ENCODE measurements around the gene RTN4R.

Gene RTN4R

DNA sequence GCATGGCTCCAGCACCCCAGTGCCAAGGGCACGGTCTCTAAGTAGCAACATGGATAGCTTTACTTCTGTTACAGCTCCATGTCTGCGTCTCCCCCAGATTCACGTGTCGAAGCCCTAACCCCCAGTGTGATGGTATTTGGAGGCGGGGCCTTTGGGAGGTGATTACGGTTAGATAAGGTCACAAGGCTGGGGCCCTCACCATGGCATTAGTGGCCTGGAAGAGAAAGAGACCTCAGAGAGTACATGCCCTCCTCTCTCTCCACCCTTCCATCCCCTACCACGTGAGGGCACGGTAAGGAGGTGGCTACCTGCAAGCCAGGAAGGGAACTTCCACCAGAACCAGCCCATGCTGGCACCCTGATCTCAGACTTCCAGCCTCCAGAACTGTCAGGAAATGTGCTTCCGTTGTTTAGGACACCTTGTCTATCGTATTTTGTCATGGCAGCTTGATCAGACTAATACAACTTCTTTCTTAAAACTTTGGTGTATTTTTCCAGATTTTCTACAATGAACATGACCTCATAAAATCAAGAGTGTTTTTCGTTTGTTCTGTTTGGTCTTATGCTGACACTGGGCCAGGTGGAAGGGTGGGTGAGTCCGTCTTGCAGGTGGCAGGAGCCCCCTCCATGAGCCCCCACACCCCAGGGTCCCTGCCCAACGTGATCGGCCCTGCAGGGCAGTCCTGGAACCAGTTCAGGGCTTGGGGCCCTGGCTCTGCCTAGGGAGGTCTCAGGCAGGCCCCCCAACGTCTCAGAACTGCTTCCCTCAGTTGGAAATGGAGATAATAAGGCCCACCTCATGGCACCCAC, 10.7 kb downstream of the RTN4R start:
- no peak for DNase-seq (ENCODE audit: low read depth in 2 of 2)

DNA sequence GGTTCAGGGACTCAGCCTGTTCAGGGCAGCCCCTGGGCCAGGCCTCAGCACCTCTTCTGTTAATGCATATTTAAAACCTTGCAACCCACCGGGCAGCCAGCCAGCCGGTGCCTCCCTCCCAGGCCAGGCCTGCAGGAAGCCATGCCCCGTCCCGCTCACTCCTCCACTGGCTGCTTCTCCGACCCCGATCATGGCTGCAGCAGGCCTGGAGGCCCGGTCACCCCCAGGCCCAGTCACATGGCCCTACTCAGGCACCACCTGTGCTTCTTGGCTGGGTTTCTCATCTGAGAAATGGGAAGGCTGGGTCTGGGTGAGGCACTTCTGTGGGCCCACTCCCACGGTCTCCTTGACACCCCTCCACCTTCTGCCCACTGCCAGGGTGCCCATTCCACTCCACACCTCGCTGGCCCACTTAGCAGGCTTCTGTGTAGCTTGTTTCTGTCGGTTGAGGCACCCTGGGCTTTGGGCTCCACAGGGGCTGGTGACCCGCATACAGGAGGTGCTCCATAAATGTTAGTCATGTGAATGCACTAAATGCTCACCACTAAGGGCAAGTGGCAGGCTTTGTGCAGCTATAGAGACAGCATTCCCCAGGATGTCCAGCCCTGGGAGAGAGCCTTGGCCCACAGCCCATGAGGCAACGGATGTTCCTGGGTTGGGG, 11.4 kb downstream of the RTN4R start:
- no peak for DNase-seq (ENCODE audit: low read depth in 2 of 2)

DNA sequence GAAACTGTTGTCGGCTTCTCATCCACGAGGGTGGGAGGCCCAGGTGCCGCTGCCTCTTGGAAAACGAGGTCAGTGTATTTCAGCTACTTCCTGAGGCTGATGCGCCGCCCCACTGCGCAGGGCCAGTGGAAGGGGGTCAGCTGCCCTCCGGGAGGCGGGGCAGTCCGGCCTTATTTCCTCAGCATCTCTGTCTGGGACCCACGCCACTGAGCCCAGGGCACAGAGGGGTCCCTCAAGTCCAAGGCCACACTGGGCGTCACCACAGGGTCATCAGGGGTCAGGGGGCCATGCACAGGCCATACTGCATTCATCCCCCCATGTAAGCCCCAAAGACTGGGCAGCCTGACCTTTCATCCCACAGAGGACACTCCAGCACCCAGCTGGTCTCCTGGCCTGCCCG, 12.1 kb downstream of the RTN4R start:
- no peak for DNase-seq (ENCODE audit: low read depth in 2 of 2)

DNA sequence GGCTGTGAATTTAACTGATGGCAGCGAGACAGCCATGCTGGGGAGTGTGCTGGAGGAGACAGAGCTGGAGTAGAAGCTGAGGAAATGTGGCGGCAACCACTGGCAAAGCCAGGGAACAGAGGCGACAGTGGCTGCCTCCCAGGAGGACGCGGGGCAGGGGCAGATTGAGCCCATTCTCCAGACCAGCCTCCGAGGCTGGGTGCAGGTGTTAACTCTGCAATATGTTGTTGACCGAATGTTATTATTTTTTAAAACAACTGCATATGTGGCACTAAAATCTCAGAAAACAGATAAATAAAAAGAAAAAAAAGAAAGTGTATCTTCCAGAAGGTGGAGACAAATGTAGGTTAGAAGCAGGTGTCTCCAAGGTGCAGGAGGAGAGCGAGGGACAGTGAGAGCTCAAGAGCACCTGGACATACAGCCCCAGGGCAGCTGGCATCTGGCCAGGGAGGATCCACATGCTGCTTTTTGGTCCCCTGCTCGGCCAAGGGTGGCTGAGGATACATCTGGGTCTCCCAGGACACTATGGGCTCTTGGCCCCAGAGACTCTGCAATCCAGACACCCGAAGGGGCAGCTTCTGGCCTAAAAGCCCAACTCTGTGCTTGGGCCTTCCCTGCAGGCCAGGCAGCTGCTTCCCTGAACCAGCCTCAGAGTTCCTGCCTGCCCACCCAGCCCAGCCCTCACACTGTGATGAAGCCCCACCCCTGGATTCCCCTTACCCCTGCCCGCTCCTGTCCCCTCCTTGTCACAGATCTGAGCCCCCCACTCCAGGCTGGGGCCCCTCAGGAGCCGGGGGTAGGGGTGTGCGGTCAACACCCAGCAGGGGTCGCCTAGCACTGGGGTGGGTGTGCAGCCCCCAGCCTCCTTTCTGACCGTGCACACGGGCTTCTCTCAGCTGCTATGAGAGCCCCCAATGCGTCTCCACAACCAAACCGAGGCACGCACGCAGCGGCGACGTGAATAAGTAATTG, 12.9 kb downstream of the RTN4R start:
- no peak for DNase-seq (ENCODE audit: low read depth in 2 of 2)

DNA sequence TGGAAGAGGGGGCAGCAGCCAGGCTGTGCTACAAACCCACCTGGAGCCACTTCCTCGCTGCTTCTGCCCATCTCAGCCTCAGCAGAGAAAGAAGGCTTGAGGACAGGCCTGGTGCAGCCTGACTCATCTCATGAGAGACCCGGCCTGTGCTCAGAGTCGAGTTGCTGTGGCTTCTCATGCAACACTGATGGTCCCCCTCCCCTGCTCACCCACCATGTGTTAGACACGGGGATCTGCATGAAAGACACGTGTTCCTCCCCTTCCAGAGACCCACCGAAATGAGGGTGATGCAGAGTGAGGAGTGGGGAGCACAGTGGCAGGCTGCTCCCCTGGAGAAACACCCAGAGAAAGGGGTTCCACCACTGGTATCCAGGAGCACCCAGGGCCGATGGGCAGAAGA, 15.0 kb downstream of the RTN4R start:
- no peak for DNase-seq (ENCODE audit: low read depth in 2 of 2)

GRCh38 chr22:20251981-20252380, 16.1 kb downstream of the RTN4R start:
- no peak for DNase-seq (ENCODE audit: low read depth in 2 of 2)

DNA sequence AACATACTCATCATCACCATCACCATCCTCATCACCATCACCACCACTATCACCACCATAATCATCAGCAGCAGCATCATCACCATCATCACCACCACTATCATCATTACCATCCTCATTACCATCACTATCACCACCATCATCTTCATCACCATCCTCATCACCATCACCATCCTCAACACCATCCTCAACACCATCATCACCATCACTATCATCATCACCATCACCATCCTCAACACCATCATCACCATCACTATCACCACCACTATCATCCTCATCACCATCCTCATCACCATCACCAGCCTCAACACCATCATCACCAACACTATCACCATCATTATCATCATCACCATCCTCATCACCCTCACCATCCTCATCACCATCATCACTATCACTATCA, 16.6 kb downstream of the RTN4R start:
- no peak for DNase-seq (ENCODE audit: low read depth in 2 of 2)

DNA sequence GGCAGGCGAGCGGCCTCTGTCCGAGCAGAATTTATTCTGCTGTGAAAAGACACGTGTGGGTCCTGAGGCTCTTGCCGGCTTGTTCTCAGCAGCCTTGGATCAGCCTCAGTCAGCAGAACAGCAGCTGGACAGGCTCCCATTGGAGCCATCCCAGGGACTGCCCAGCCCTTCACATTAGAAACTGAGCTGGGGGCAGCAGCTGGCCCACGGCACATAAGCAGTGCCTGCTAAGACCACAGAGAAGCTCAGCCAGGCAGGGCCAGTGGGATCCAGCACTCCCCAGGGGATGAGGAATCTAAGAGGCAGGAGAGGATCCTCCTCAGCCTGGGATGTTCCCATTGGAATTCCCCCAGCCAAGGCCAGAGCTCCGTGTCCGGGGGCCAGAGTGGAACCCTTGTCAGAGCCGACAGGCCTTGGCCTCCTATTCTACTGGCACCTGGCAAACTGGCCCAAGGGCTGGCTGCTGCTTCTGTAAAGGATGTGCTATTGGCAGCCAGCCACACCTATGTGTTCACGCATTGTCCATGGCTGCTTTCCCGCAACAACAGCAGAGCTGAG, 18.2 kb downstream of the RTN4R start:
- DNase-seq (ENCODE audit: low read depth in 2 of 2): no peak

DNA sequence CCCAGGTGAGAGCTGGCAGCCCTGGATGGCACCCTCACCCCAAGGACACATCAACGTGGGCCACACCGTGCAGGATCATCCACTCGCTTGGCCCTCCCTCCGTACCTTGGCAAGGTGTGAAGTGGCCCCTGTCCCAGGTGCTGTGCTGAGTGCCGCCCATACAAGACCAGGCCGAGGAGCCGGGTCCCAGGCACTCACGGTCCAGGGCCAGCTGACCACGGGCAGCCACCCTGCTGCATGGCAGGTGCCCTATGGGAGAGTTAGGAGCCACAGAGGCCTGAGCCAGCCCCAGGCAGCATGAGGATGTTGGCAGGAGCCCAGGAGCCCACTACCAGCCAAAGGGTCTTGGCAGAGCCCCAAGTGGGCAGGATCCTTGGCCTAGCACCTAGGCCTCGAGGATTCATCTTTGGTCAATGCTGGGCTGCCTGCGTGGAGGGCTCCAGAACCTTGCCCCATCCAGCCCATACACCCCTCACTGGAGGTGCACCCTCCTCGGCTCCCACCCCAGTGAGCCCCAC, 19.6 kb downstream of the RTN4R start:
- no peak for DNase-seq (ENCODE audit: low read depth in 2 of 2)

GRCh38 chr22:20247608-20248171, 20.4 kb downstream of the RTN4R start:
- DNase-seq (ENCODE audit: low read depth in 2 of 2): no peak

- no peak for DNase-seq (ENCODE audit: low read depth in 2 of 2)
Measured at GRCh38 chr22:20247010-20247505, 21.1 kb downstream of the RTN4R start.

- no peak for DNase-seq (ENCODE audit: low read depth in 2 of 2)
Measured at GRCh38 chr22:20246368-20247009, 21.6 kb downstream of the RTN4R start.

DNA sequence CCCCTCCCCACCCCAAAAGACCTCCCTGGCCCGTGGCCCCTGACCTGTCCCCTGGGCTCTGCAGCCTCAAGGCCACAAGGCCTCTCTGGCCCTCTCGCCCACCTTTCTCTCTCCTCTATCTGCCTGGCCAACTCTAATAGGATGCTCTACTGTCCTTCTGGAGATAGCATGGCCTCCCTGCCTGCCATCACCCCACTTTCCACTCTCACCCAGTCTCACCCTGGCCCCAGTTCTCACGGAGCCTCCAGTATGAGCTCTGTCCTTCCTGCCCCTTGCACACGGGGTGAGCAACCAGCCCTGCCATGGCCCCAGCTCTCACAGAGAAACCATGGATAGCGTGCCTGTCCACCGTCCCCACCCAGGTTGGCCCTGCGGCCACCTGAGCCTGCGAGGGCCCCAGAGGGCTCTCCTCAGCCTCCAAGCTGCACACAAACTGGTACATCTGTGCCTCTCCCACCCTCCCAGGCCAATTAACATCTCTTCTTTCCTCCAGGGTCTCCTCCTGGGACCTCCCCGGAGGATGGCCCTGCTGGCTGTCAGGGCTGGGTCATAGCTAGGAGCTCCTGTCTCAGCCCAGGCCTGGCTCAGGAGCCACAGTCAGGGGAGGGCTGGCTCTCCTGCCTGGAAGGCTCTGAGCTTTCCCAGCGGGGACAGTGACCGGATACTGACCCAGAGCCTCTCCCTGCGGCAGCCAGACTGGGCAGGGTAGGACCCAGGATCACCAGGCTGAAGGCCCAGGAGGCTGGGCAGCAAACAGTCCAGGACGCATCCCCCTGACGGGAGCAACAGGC, 22.3 kb downstream of the RTN4R start:
- DNase-seq (ENCODE audit: low read depth in 2 of 2): no peak

- peak in 1 of 2 donors; percentile 46 for DNase-seq (ENCODE audit: low read depth in 2 of 2)
Measured at GRCh38 chr22:20244691-20245576, 23.2 kb downstream of the RTN4R start.

DNA sequence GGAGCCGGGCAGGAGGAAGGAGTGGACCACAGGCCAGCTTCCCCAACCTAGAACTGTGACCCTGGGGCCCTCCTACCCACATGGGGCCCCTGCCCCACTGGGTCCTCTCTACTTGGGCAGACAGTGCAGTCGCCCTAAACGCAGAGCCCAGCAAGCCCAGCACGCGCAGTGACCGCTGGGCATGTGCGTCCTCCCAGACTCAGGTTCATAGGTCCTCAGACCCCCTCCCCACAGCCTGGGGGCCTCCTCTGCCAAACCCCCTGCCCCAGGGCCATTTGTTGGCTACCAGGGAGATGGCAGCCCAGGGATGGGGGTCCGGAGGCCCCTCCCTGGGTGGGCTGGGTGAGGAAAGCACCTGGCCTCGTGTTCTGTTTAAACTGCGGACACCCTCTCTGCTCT, 23.9 kb downstream of the RTN4R start:
- DNase-seq (ENCODE audit: low read depth in 2 of 2): no peak

DNA sequence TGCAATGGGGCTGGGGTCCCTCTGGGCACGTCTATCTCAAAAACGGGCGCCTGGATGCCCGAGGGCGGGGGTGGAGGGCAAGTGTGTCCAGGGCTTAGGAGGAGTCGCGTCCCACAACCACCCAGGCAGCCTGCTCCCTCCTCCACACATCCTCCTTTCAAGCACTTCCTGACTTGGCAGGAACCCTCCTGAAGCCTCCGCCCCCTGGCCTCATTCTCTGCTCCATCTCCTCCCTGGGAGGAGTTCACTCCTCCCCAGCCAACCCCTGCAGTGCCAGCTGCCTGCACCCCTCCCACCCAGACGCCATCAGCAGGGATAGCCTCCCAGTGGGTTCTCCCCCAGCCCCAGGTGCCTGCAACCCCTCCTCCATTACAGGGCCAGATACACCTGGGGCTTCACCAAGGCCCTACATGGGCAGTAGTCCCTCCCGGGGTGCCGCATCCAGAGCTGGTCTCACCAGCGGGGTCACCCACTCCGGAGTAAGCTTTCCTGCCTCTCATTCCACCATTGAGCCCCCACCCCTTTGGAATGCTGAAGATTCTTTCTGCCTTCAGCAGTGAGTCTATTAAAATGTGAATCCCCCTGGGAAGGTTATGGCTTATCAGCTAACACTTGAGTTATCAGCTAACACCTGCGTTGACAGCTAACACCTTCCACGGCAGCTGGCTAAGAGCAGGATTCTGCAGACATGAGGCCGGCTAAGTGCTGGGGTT, 24.4 kb downstream of the RTN4R start:
- DNase-seq (ENCODE audit: low read depth in 2 of 2): peak in 1 of 2 donors; percentile 43

DNA sequence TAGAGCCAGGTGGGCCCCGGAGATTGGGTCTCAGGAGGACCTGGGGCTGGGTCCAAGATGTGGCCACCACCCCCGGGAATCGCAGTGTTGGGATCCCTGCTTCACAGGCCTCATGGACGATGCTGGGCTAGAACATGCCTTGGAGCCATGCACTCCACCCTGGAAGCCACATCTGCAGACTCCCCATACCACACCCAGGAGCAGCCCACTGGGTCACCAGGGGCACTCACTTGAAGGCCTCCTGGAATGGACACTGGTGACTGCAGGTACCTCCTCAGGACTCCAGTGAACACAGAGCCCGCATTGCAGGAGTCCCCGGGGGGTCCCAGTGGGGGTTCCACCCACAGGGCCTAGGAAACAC, 25.0 kb downstream of the RTN4R start:
- DNase-seq (ENCODE audit: low read depth in 2 of 2): no peak

All from stimulated activated CD8-positive, alpha-beta memory T cell treated with anti-CD3 and anti-CD28 coated beads, Interleukin-7, amount 100 ng/mL, for 4 hours (primary cell).